Measurements from ENCODE around the gene APOA5.
A peak's percentile ranks its signal among the peaks of the same experiment; 100 is the strongest.

APOA5 gene

DNA sequence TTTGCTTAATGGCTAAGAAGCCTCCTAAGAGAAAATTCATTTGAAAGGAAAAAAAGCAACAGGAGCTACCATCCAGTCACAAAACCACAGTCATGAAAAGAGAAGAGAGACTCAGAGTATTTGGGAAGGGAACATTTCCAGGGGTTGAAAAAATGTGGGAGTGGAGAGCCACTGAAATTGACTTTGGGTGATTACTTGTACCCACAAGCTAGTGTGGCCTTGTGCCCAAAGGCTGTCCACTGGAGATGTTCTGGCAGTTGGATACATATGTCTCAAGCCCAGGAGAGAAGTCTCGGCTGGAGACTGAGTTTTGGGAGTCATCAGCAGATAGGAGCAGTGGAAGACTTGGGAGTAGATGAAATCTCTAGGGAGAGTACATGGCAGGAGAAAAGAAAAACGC lies 3.2 kb upstream of the APOA5 start:
- no peak for DNase-seq

DNA sequence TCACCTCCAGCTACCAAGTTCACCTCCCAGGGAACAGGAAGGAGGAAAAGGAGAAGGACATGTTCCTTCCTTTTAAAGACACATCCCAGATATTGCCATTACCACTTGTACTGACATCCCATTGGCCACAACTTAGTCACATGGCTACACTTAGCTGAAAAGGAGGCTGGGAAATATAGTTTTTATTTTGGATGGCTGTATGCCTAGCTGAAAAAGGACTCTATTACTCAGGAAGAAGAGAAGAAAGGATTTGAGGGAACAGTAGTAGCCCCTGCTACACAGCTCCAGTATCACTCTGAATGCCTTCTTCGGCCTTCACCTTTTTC lies 2.1 kb upstream of the APOA5 start:
- DNase-seq = peak; percentile 17

DNA sequence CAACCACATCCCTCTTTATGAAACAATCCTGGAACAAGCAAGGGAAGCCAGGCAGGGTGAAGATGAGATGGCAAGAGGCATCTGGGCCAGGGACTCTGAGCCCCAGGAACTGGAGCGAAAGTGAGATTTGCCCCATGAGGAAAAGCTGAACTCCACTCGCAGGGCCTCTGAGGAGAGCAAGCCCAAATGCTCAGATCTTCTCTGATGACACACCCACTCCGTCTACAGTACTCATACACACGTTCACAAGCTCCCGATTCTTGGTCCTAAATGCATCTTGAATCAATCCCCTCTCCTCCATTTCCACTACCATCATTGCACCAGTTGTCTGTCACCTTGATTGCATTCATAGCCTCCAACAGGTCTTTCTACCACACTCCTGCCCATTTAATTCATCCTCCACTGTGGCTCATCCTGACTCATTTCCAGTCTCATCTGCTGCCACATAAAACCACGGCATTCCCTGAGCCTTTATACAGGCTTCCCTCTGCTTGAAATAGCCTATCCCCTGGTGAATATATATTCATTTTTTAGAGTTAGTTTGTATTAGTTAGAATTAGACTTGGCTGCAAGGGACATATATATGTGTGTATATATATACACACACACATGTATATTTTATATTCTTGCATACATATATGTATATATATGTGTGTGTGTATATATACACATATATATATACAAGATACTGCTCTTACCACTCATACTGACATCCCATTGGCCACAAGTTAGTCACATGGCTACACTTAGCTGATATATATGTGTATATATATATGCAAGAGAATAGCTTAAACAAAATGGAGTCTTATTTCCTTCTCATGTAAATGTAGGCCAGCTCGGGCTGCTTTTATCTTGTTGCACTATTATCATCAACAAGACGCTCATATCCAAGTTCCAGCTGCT lies 1.4 kb upstream of the APOA5 start:
- peak; percentile 79 for DNase-seq

DNA sequence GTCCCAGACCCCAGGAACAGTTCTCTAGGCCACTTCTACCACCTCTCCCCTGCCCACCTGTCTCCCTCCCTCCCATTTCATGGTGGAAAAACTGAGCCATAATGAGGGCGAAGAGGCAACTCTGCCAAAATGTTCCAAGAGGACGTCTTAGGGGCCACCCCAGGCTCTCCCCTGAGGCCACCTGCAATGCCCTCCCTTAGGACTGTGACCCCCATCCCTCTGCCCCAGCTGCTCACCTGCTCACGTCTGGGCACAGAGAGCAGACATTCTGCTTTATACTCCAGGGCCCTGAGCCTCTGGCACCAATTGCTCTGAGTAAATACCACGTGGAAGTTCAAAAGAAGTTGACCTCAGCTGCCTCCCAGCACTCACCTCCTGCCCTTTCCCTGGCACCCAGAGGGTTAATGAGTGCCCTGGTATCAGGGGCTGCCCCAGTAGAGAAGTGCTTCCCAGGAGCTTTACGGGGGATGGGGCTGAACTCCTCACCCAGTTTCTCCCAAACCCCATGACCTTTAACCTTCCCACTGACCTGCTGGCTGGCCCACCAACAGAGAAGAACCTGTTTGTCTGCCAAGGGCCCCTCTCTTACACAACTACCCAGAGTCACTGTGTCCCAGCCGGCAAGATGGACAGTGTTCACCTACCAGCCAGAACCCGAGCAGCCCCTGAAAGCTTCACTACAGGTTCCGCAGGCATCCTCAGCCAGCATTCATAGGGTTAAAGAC lies 627 bp upstream of the APOA5 start:
- DNase-seq = no peak

DNA sequence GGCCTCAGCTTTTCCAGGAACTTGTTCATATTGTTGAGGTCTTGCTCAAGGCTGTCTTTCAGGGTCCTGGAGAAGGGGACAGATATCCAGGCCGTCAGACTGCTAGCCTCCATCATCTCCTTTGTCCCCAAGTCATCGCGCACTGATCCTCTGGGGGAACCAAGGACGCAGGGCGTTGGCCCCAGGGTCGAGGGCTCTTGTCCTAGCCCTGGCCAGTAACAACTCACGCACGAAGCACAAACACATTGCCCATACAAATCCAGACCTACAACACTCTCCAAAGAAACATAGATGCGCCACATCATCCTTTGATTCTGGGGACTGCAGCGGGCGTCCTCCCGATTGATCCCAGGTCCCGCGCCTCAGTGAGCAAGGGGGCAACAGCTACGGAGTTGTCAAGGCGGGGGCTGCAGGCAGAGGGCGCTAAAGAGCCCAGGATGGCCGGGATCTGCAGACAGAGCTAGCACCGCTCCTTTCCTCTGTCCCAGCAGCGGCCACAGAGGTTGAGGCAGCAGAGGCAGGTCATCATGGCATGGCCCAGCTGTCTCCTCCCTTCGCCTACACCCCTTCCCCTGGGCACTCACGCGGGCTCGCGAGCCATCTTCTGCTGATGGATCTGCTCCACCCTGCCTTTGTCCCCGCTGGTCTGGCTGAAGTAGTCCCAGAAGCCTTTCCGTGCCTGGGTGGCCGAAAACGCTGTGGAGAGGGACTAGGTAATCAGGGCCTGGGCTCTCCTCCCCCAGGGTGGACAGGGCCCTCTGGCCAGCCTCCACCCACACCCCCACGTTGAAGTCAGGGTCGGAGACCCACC lies 472 bp downstream of the APOA5 start:
- DNase-seq = peak; percentile 45

DNA sequence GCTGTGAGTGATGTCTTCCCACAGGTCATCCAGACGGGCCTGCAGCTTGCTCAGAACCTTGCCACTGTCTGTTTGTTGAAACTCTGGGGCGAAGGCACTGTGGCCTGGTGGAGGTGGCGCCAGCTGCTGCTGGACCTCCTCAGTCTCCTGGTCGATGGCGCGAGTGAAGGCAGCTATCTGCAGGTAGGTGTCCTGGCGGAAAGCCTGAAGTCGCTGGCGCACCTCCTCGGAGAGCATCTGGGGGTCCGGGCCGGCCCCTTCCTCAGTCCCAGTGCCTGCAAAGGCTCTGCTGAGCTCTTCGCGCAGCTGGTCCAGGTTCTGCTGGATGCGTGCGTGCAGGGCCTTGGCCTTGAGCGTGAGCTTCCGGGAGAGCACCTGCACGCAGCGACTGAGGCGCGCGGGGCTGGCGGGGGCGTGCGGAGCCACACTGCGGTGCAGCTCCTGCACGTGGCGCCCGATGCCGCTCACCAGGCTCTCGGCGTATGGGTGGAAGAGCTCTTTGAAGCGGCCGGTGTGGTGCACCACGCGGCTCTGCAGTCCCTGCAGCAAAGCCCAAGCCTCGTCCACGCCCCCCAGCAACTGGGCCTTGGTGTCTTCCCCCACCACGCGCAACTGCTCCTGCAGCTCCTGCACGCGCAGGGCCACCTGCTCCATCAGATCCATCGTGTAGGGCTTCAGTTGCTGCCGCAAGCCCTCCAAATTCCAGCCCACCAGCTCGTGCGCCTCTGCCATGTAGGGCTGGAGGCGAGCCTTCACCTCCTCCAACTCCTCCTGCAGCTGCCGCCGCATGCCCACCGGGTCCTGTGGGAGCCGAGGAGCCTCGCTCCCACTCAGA lies 1.3 kb downstream of the APOA5 start:
- no peak for DNase-seq

DNA sequence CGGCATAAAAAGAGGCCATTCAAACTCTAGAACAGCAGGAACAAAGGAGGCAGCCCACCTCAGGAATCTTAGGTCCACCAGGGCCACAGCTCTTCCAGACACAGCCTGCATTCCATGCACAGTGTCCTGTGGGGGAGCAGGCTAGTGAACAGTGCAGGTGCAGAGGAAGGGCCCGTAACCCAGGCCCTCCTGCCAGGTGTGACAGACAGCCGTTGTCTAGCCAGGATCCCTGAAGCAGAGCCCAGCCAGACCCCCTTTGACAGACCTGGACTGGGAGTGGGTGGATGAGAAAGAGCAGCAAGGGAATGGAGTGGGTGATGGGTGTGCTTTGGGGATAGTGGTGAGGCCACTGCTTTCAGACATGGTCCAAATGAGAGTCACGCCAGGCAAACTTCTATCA lies 2.7 kb downstream of the APOA5 start:
- no peak for DNase-seq

DNA sequence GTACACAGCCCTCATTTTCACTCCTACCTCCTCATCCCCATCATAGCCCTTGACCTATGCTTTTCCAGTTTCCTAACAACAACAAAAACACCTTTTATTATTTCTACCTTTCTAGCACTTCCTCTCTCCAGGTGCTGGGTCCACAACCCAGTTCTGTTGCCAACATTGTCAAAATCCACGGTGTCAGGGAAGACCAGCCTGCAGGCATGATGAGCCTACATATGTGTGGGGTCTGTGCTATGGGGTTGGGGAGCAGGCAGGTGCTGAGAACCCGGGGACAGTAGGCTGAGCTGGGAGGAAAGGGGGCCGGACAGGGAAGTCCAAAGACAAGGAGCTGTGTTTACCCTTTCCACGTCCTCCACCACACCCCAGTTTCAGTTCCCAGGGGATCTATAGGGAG lies 3.1 kb downstream of the APOA5 start:
- no peak for DNase-seq

DNA sequence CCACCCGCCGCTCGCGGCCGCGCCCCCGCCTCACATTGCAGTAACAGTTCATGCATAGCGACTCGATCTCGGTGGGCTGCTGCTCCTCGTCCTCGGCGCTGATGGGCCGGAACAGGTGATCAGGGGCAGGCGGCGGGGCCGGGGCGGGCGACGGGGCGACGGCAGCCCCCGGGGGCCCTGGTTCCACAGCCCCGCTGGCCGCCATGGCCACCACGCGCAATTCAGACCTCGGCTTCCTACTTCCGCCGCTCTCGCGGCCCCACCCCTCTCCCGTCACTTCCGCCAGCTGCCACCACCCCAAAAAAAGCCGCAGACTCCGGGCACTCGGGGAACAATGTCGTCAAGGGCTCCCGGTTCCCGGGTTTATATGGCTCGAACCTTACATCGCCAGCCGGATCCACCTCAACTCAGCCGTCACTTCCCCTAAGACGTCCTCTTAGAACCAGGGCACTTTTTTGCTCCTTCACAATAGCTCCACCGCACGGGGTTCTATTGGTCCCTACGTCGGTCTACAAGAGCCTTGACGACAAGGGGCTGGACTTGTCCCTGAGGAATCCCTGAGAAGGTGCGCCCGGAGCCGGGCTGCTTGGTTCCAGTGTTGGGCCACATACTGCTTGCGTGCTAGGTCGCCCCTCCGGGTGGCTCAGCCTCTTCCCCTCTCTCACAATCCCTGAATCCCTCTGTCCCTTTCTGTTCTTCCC lies 3.7 kb downstream of the APOA5 start, which contains the start of gene ZPR1:
Gene ZPR1 (minus strand): TSS at position 238 of the 701 bp plus-strand sequence. CDS start 33 bp downstream, at position 205.
- DNase-seq = peak; percentile 67

DNA sequence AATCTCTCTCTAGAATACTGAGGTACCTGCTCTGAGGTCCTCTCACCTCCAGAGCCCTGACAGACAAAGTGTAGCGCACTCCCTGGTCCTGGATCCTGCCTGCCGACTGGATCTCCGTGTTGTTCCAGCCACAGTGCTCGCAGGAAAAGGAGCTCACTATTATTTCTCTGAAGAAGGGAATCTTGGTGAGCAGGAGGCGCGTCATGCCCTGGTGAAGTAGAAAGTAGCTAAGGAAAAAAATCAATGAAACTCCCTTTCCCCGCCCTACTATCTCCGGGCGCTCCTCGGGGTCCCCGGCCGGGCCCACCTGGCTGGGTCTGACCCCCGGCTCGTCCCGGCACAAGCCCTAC lies 4.3 kb downstream of the APOA5 start:
- DNase-seq = peak; percentile 16

DNA sequence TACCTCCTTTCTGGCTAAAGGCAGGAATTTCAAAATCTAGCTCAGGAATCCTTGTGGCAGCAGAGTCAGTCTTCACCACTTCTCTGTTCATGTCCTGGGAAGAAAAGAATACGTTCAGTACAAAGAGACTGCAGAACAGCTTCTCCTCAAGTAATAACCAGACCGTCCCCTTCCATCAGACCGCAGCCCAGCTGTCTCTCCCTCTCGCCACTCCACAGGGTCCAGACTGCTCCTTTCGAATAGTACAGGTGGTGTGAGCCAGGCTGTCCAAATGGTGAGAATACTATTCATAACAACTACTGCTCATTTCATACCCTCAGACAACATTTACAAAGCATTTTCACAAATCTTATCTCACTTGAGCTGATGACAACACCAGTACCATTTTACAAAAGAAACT lies 4.7 kb downstream of the APOA5 start:
- DNase-seq = no peak

DNA sequence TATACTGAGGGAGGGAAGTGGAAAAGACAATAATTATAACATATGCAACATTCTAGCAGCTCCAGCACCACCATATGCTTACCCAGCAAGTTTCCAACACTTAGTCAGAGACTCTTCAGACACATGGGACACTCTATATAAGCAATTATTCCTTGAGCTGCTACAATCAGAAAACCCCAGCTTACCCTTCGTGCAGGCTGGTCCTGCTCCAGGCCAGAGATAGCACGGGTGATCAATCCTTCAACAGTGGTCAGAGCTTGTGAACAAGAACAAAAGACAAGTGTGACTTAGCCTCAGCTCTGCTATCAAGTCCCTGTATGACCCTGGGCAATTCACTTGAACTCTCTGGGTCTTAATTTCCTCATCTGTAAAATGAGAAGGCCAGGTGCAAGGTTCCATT lies 5.4 kb downstream of the APOA5 start:
- DNase-seq = no peak

DNA sequence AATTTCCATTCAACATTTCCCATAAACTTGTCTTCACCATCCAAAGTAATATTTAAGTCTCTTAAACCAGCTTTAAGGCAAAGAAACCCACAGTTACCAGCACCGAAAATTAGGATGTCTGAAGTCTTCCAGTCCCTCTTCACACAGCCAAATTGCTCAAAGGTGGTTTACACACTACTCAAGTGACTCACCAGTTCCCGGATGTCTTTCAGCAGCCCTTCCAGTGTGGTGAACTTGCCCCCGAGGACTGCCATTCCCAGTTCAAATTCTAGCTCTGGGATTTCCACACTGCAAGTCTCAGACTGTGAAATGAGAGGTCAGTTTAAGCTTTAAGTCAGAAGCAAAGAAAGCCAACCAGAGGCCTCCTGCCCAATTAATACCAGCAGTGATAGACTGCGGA lies 9.0 kb downstream of the APOA5 start:
- peak; percentile 57 for DNase-seq

DNA sequence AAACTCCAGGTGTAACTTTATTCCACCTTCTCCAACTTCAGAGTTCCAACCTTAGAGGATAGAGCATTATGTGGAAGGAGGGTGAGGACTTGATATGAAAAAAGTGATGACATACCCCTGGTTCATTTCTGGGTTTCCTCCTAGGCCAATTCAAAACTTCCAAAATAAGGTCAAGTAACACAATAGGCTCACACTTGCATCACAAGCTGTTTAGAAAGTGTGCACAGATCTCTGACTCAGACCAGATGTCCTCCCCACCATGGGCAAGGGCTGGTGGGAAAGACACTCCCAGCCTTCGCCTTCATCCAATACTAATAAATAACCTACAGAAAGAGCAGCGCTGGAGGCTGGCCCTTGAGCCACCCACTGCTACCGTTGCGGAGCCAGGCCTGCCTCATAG lies 13.1 kb downstream of the APOA5 start:
- no peak for DNase-seq

DNA sequence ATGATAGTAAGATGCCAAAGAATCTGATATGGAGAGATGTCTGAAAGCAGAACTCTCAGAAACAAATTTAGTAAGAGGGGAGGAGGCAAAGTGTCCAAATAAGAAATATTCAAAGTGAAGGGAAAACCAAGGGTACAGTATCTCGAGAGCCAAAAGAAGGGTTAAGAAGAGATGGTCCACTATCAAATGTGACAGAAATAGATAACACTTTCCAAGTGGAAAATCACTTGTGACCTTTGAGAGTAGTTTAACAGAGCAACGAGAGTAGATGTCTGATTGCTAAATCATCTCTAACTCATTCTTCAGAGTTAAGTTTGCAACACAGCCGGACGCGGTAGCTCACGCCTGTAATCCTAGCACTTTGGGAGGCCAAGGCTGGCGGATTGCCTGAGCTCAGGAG lies 14.6 kb downstream of the APOA5 start:
- no peak for DNase-seq

DNA sequence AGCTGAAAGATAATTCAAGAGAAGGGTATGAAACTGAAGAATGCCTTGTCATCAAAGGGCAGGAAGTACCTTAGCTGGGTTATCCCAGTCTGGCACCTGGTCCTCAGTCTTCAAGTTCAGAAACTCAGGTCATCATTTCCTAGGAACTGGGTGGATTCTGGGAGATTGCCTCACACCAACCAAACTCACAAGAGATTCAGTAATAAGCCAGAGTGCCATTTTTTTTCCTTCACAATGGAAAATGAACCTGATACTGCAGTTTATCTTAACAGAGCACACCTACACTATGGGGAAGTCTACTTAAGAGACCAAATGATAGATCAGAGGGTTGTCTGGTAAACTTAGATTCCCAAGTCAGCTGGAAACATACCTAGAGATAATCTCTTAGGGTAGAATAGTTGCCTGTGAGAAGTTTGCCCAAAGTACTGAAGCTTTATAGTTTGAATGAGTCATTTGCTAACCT lies 15.1 kb downstream of the APOA5 start:
- DNase-seq = no peak

DNA sequence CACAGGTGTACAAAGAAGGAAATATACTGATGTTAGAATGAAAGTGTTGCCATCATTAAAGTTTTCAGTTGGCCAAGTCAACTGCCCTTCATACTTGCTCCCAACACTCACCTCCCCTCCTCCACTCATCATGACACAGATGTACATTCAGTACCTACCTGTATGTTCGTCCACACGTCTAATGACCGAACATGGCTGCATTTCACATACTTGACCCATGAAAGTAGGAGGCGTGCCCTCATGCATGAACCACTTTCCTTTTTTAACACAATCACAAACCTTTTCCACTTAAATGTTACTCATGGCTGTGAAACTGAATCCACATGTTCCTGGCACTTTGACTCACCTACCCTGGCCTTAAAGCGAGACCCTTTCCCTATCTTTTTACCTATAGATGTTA lies 15.7 kb downstream of the APOA5 start:
- no peak for DNase-seq

DNA sequence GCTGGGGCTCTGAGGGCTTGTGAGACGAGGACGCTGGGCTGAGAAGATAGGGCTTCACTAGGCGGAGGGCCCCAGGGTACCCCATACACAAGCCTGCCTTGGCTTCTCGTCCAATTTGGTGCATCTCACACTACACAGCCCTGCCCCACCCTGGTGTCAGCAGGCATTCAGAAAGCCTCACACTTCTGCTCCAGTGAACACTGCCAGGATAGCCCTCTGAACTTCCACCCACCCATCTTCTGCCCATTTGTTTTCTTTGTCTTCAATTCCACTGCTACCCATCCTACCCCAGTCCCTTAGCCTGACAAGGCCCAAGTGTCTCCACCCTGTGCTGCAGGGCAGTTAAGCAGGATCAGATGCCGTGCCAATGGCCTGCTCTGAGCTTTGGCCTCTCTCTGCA lies 17.0 kb downstream of the APOA5 start:
- DNase-seq = no peak

DNA sequence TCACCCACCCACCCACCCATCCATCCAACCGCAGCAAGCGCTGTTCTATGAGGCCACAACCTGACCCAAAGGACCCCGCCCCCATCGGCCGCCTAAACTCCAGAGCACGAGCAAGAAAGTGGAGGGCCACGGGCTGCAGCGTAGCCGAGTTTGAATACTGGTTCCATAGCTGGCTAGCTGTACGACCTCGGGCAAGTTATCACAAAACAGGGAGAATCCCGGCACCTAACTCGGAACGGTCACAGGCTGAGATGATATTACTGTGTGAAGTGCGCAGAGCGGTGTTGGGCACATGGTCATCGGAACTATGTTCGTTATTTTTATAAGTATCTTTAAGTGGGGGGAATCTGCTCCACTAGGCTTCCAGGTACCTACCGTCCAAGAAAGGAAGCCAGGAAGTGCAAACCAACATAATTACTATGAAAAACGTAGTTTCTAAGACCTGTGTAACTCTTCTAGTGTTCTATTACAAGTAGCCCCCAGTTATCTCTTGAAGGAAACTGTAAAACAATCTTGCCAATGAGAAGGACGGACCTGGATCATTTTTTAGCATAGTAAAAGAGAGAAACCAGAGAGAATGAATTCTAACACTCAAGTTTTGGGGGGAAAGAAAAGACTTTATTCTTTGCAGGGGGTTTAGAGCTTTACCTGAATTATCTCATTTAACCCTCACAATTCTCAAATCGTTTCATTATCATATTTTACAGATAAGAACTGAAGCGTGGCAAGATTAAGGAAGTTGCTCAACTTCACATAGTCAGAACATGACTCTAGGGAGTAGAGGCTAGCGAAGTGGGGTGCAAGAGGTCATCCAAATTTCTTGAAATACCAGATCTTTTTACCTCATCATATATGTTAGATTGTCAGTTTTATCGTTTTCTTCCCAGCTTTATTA lies 18.2 kb downstream of the APOA5 start:
- peak; percentile 62 for DNase-seq

DNA sequence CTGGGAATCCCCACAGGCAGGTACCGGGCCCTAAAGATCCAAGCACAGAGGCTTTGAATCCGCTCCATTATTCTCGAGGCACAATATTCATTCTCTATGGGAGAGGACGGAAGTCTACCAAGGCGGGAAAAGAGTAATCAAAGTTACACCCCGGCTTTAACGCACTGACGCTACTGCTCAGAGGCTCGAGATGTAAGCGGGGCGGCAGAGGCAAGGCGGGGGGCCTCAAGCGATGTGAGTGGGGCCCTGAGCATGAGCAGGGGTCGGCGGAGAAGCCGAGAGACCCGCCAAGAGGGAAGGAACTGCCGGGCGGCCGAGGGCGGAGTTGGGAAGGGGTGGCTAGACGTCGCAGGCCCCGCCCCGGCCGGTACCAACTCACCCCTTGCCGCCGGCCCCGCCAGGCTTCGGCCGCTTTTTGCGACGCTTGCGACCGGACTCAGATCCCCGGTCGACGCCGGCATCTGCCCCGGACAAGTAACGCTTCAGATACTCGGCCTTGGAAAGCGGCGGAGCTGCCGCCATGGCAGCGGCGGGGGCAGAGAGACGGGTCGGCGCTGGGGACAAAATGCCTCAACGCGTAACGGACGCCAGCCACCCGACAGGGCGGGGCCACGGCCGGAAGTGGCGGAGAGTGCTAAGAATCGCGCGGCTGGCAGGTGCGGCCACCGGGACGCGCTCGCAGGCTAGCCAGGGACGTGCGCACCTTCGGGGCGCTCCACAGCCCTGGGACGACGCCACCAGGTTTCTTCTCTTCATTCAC lies 19.1 kb downstream of the APOA5 start, which contains the start of gene BUD13:
Gene BUD13 (minus strand): TSS at position 545 of the 760 bp plus-strand sequence. CDS start 23 bp downstream, at position 522.
- peak; percentile 82 for DNase-seq

All from HCEC 1CT (cell line).